Fibroblast of gingiva (primary cell): ENCODE data around the gene TLDC2.
A peak's percentile ranks its signal among the peaks of the same experiment; 100 is the strongest.
"Not testable (repeated sequence)": the region's sequence is repeated elsewhere in the genome, so short reads cannot be mapped to it uniquely, and the experiment has no call there.

Experiments
- DNase-seq: peaks from one replicate; pipeline ENCODE4 v3.0.0-alpha.2; 2011; ENCODE audit warnings: low read depth

Gene TLDC2

GRCh38 chr20:36871640-36872570 is 4.0 kb upstream of the TLDC2 start:
- DNase-seq, result no peak

GRCh38 chr20:36872852-36873251 is 3.1 kb upstream of the TLDC2 start:
- DNase-seq, result no peak

GRCh38 chr20:36873498-36874189 is 2.3 kb upstream of the TLDC2 start:
- no peak for DNase-seq

GRCh38 chr20:36875093-36875492 is 845 bp upstream of the TLDC2 start:
- DNase-seq, result not testable (repeated sequence)

- DNase-seq, result no peak
Observed at GRCh38 chr20:36876473-36876833, 515 bp downstream of the TLDC2 start.

- DNase-seq, result no peak
Observed at GRCh38 chr20:36878941-36879340, 3.0 kb downstream of the TLDC2 start.

- no peak for DNase-seq
Observed at GRCh38 chr20:36880741-36881250, 4.9 kb downstream of the TLDC2 start.

GRCh38 chr20:36881331-36881730 is 5.4 kb downstream of the TLDC2 start:
- no peak for DNase-seq

GRCh38 chr20:36881888-36882287 is 6.0 kb downstream of the TLDC2 start:
- DNase-seq, result no peak

GRCh38 chr20:36883977-36884535 is 8.1 kb downstream of the TLDC2 start:
- no peak for DNase-seq

GRCh38 chr20:36885356-36885755 is 9.4 kb downstream of the TLDC2 start:
- no peak for DNase-seq

- peak; percentile 58 for DNase-seq
Observed at GRCh38 chr20:36886859-36887751, 11.2 kb downstream of the TLDC2 start.

- peak; percentile 7 for DNase-seq
Observed at GRCh38 chr20:36887752-36888090, 11.8 kb downstream of the TLDC2 start.

- no peak for DNase-seq
Observed at GRCh38 chr20:36888880-36889516, 13.1 kb downstream of the TLDC2 start.

GRCh38 chr20:36890586-36890985 is 14.6 kb downstream of the TLDC2 start:
- DNase-seq, result no peak

GRCh38 chr20:36891211-36891610 is 15.3 kb downstream of the TLDC2 start:
- no peak for DNase-seq

- no peak for DNase-seq
Observed at GRCh38 chr20:36893801-36894200, 17.9 kb downstream of the TLDC2 start.

GRCh38 chr20:36895036-36895435 is 19.1 kb downstream of the TLDC2 start:
- no peak for DNase-seq

GRCh38 chr20:36904690-36905089 is 28.8 kb downstream of the TLDC2 start:
- DNase-seq, result no peak

- not testable (repeated sequence) for DNase-seq
Observed at GRCh38 chr20:36905566-36905965, 29.6 kb downstream of the TLDC2 start.

- not testable (repeated sequence) for DNase-seq
Observed at GRCh38 chr20:36906086-36906485, 30.1 kb downstream of the TLDC2 start.
